HG03460 (cell line): ENCODE data around the gene NAP1L1.

ENCODE experiments used
- ATAC-seq: cut with Tn5 transposase; IDR thresholded peaks from one replicate; pipeline ENCODE4 v1.9.1; 2021; ENCODE audit not compliant: unreplicated experiment

Gene NAP1L1

GRCh38 chr12:76023069-76023690, 61.3 kb downstream of the NAP1L1 start:
- ATAC-seq, result no peak

DNA sequence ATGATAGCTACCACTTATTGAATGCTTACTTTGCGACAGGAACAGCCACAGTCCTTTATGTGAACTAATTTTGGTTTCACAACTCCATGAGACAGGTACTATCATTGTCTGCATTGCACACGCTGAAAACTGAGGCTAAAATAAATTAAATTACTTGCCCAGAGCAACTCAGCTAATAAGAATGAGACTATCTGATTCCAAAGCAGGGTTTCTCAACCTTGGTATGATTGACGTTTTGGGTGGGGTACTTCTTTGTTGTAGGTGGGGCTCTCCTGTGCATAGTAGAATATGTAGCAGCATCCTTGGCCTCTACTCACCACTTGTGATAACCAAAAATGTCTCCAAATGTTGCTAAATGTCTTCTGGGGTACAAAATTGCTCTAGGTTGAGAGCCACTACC, 62.0 kb downstream of the NAP1L1 start:
- ATAC-seq, result no peak

DNA sequence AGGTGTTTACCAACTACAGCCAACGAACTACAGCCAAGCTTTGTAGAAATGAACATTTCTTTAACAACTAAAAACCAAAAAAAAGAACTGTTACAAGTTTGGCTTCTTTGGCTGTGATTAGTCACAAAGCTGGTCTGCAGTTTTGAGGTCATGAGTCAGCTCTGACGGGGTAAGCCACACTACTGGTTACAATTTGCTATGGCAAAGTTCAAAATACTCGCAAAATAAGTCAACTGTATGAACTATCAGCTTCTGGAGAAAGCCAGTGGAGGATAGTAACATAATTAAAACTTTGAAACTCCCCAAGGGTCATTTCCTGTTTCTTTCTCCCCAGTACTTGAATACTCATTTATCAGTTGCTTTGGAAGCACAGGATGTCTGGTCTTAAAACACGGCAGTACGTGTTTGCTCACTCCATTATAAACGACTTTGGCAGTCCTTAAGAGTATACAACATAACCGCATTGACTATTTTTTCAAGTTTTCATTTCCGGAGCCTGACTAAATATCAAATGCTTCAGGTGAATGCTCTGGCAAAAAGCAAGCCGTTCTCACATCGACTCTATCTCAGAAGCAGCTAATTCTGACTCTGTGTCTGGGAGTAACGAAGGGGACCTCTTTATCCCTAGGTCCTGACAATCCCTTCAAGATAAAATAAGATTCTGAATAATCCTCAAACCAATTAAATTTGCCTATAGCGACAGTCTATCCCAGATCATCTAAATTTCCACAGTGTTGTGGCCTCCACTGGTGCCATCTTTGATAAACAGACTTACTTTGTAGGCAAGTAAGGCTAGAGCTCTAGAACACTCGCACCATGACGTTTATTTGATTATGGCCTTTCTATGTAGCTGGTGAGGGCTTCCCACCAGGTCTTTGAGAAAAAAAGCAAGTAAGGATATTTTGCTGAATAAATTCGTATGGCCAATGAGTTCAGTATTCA, 63.5 kb downstream of the NAP1L1 start:
- peak; percentile 49 for ATAC-seq

DNA sequence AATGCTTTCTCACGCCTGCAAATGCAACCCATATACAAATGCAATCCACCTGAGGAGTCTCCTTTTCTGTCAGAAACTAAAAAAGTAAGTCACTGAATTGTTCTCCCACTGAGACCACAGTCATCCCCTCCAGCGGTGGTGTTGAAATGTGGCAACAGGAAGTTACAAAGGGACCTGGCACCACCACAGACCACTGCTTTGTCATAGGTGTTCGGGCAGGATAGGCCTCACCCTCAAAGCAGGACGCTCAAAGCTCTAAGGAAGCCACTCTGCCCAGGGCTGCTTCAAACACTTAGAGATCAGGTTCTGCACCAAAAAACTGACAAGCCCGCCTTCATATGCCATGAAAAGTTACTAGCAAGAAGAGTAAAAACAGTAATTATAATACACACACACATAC, 64.2 kb downstream of the NAP1L1 start:
- ATAC-seq, result peak; percentile 75

DNA sequence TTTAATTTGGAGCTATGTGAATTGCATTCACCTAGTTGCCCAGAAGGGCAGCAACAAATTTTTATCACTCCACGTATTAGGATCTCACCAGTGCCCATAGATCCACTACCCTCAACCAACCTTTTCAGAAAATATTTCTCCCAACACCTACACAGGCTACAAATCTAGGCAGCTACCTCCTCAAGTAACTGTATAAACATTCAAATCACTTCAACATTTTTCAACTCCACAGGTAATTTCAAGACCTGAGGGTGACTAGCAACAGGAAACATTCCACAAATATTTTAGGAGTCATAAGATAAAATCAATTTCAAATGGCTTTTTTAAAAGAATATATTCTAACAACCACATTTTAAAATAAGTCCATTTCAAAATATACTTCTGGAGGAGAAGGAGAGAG, 65.8 kb downstream of the NAP1L1 start:
- no peak for ATAC-seq

DNA sequence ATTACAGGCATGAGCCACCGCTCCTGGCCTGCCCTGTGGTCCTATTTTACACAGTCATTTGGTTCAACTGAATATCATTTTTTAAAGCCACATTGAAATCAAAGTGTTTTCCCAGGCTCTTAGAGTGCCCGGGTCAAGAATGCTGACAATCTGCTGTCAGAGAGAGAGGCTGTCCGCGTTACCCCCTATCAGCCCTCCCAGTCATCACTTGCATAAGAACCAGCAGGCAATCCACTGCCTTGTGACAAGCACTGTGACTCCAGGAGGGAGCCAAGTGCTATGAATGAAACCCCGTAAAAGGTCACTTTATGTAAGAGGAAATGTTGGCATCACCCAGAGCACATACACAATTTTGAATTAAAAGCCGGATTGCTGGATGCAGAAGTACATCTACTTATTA, 66.4 kb downstream of the NAP1L1 start:
- ATAC-seq, result no peak

- no peak for ATAC-seq
Measured at GRCh38 chr12:76014007-76014406, 70.5 kb downstream of the NAP1L1 start.

- ATAC-seq, result no peak
Measured at GRCh38 chr12:76013603-76014002, 70.9 kb downstream of the NAP1L1 start.

GRCh38 chr12:76012644-76013043, 71.8 kb downstream of the NAP1L1 start:
- no peak for ATAC-seq

DNA sequence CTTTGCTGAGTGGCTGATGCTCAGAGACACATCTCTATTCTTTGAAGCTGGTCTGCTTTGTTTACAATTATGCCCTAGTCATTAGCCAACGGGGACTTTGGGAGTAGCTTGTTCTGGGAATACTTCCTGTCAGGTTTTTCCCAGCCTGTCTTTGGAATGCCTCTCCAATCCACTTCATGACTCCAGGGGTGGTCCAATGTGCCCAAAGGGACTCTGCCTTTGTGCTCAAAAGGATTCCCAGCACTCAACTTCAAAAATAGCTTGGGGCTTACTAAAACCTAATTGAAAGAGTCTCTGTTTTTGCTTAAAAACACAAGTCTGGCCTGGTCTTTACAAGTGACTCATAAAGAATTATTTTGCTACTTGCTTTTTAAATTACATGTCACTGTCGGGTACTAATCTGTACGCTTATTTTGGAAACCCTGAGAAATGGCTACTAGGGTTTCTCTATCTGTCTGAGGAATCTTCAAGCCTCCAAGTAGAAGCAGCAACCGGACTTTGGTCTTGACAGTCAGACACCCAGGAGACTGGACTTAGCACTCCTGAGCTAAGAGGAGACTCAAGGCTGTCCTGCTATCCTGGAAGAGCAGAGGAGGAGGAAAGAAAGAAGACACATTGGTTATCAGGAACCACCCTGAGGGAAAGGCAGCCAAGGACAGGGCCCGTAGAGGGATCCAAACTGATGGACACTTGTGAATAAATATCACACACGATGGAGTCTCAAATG, 73.6 kb downstream of the NAP1L1 start:
- no peak for ATAC-seq

DNA sequence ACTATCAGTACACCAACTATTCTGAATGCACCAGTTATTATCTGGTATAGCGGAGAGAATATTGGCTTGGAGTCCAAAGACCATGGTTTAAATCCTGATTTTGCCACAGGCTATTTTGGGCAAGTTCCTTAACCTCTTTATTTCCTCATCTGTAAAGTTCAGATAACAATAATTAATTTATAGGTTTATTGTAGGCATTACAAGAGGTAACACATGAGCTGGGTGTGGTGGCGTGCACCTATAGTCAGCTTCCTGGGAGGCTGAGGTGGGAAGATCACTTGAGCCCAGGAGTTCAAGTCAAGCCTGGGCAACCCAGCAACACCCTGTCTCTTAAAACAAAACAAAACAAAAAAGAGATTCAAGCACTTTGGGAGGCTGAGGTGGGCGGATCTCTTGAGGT, 76.1 kb downstream of the NAP1L1 start:
- no peak for ATAC-seq

DNA sequence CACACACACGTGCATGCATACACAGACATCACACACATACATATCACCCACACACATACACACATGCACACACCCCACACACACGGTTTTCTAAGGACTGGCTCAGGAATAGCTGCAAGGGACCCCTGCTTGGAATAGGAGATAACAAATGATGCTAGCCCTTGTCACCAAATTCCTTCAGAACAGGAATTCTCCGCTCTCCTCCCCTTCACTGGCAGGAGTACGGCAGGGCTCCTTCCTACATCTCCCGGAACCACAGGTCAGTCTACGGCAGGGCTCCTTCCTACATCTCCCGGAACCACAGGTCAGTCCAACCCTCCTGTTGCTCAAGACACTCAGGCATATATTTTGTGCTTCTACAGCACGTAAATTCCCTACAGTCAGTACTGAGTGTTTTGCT, 76.8 kb downstream of the NAP1L1 start:
- no peak for ATAC-seq

DNA sequence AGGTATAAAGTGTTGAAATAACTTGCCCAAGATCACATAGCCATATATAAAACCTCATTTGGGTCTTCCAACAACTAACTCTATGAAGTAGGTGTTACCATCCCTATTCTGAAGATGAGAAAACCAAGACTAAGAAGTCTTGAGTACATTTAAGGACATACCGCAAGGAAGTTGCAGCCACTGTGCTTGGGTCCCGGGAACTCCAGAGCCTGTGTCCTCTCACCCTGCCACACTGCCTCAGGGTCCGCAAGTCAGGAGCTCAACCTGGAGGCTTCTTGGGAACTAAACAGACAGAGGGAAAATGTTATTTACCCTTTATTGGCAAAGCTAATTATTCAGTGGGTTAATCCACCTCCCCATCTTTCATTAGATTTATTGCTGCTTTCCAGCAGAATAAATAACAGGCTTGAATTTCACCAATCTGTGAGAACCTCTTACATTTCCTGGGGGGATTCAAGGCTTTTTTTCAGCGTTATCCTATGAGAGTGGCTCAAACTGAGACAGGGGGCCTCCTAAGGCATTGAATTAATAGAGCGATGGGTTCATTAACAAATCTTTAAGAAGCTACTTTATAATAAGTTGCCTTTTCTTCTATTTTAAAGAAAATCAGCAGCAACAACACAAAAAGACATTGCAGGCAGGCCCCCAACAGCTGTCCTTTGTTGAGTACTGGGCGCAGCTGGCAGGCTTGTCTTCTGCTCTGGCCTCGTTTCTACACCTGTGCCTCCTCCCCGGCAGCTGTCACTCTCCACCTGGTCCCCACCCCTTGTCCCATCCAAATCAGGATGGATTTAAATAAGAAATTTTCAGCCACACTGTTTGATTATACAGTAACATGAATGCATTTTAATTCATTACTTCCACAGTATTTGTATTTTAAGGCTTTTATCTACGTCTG, 78.2 kb downstream of the NAP1L1 start:
- ATAC-seq, result no peak

DNA sequence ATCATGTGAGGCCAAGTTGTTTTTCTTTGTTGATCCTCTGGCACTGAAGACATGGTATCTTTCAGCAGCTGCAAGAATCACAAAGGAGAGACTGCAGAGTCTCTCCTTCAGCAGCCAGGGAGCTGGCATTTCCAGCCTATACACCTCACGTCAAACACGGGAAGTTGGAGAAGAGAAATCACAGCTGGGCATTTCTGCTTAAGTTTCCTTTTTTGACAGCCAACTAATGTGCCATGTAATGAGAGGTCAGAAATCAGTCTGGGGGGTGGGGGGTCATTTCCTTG, 81.2 kb downstream of the NAP1L1 start:
- ATAC-seq, result no peak

- ATAC-seq, result no peak
Measured at GRCh38 chr12:76002598-76003354, 81.7 kb downstream of the NAP1L1 start.

DNA sequence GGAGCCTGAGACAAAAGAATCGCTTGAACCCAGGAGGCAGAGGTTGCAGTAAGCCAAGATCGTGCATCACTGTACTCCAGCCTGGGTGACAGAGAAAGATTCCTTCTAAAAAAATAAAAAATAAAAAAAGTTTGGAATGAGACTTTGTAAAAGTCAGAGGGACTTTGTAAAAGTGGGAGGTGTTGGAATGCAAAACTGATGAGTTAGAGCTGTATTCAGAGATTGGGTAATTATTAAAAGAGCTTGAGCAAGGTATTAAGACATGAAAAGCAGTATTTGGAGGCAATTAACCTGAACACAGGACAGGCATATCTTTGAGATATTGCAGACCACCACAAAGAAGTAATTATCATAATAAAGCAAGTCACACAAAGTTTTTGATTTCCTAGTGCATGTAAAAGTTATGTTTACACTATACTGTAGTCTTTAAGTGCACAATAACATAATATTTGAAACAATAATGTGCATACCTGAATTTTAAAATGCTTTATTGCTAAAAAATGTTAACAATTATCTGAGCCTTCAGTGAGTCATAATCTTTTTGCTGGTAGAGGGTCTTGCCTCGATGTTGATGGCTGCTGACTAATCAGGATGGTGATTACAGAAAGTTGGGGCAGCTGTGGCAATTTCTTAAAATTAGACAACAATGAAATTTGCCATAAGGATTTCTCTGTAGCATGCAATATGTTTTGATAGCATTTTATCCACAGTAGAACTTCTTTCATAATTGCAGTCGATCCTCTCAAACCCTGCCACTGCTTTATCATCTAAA, 86.0 kb downstream of the NAP1L1 start:
- no peak for ATAC-seq

- ATAC-seq, result no peak
Measured at GRCh38 chr12:75997658-75998057, 86.8 kb downstream of the NAP1L1 start.

- ATAC-seq, result no peak
Measured at GRCh38 chr12:75996861-75997447, 87.5 kb downstream of the NAP1L1 start.

DNA sequence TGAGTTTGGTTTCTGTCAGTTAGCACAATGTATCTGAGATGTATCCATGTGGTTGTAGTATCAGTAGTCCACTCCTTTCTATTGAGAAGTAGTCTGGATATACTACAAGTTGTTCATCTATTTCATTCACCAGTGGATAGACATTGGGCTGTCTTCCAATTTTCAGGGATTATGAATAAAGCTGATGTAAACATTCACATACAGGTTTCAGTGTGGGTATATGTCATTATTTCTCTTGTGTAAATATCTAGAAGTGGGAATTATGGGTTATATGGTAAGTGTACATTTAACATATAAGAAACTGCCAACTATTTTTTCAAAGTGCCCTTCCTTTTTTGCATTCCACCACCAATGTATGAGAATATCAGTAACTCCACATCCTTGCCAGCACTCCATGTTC, 88.8 kb downstream of the NAP1L1 start:
- ATAC-seq, result no peak
